Stomach (tissue), 9 donors: ENCODE data around the gene KRT14. TPM values are rescaled to one million over a fixed set of nuclear protein-coding genes. Genes with fewer than 3 reads are reported as not detected.
"Not testable (repeated sequence)": the region's sequence is repeated elsewhere in the genome, so short reads cannot be mapped to it uniquely, and the experiment has no call there.

ENCODE experiments used
- DNase-seq, 2 donors: peaks; one replicate each; pipeline versions ENCODE4 v3.0.0 to v3.0.0-alpha.2; 2013 to 2019
- H3K27ac ChIP-seq, 5 donors: fragments of 200-600 bp in 4 of 5; sonication (generic) in 4 of 5; one replicate each; pipeline ENCODE4 v1.5.1; 2013 to 2019; ENCODE audit warnings: mild to moderate bottlenecking in 1 of 5, moderate library complexity in 1 of 5
- H3K27me3 ChIP-seq, 3 donors: fragments of 200-600 bp; sonication (generic); one replicate each; pipeline ENCODE4 v1.5.1; 2017 to 2019; ENCODE audit warnings: mixed run types in 1 of 3
- H3K36me3 ChIP-seq, 4 donors: fragments of 200-600 bp; sonication (generic); 1 replicate in 3 of 4; 2 replicates in 1 of 4; pipeline ENCODE4 v1.5.1; 2016 to 2019
- H3K4me1 ChIP-seq, 4 donors: fragments of 200-600 bp; sonication (generic); one replicate each; pipeline ENCODE4 v1.5.1; 2016 to 2019
- H3K4me3 ChIP-seq, 4 donors: fragments of 200-600 bp; sonication (generic) in 3 of 4; one replicate each; pipeline ENCODE4 v1.5.1; 2016 to 2019; ENCODE audit warnings: mild to moderate bottlenecking in 1 of 4
- H3K9me3 ChIP-seq, 4 donors: fragments of 200-600 bp; sonication (generic); one replicate each; pipeline ENCODE4 v1.5.1; 2016 to 2019
- EP300 ChIP-seq: sonication (generic); formaldehyde crosslinking; IDR thresholded peaks from one replicate; pipeline ENCODE4 v1.6.1; 2017; ENCODE audit warnings: antibody characterized with exemption
- POLR2A ChIP-seq, 4 donors: fragments of 450-650 bp; IDR thresholded peaks; one replicate each; pipeline ENCODE4 v1.6.1; 2016; ENCODE audit warnings: antibody characterized with exemption in 4 of 4, control low read depth in 2 of 4, mild to moderate bottlenecking in 1 of 4, moderate library complexity in 1 of 4
- POLR2AphosphoS5 ChIP-seq, 3 donors: sonication (generic); formaldehyde crosslinking; IDR thresholded peaks; one replicate each; pipeline ENCODE4 v1.6.1; 2016; ENCODE audit warnings: antibody characterized with exemption in 3 of 3
- WGBS, 5 donors: extraction: QIAGEN DNeasy Blood & Tissue Kit in 3 of 5; methylation state at CpG; one replicate each; pipeline versions ENCODE4 v1.1.5 to v1.1.7; 2013 to 2018; 5-methylcytosine and 5-hydroxymethylcytosine counted together
- intact Hi-C: fragments of 100-400 bp; cut with DNase I; formaldehyde crosslinking; loops from one replicate; pipeline ENCODE4 v1.15.1; 2023; ENCODE audit warnings: low total_unique reads
- polyA plus RNA-seq, 3 donors: library from polyadenylated mRNA; stranded (reverse); fragments of 200-250 nt; gene quantifications; one replicate each; pipeline ENCODE4 v1.2.3, GENCODE V29; 2013
- total RNA-seq, 5 donors: library from RNA; depleted of rRNA; stranded (reverse); fragments of >200 nt; gene quantifications; one replicate each; pipeline versions ENCODE4 v1.1.0 to v1.2.3, GENCODE V29; 2014 to 2016
- TF ChIP-seq, protein P1 (sequence below), 7 experiments: fragments of 450-650 bp in 4 of 7; fragments of 200-600 bp in 3 of 7; sonication (generic) in 3 of 7; IDR thresholded peaks; one replicate each; pipeline ENCODE4 v1.5.1; 2016 to 2019; ENCODE audit warnings: antibody characterized with exemption in 7 of 7, control low read depth in 2 of 7, mild to moderate bottlenecking in 1 of 7
- donor health status: healthy with polysubstance abuse.
- donor health status: Bipolar disorder and iron deficiency.
- donor health status: healthy.

The KRT14 gene
- total and polyA plus RNA-seq, 8 donors: 1.3 to 164 (median 2.4) TPM; not detected in 5

DNA sequence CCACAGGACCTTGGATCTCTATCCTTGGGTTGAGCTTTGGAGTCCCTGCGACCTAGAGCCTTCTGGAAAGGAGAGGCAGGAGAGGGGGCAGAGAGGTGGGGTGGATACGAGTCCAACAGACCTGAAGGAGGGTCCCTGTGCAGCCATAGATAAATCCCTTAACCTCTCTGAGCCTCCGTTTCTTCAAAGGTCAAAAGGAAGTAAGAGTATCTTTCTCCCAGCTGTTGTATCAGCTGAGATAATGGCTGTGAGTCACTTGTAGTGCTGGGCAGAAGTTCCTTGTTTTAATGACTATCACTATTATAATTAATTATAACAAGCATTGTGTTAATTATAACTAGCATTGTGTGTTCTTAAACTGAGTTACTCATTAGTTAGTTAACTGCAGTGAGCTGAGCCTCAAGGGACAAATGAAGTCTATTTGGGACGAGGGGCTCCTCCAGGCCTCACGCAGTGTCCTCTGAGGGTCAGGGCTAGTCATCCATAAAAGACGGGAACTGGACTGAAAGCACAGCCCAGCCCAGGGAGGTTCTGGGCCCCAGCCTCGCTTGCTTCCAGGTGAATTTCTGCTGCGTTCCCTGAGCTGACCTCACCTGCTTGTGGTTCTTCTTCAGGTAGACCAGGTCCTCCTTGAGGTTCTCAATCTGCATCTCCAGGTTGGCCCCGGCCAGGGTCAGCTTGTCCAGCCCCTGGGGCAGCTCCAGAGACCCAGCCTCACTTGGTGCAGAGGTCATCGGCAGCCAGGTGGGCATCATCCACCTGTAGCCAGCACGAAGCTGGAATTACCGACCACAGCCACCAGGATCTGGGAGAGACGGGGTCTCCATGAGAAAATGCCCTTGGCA is 43.4 kb upstream of the KRT14 start:
- 77 to 84% (median 80%) methylated on average over 12 to 13 of the region's 13 CpGs for WGBS, 5 donors
- Histone ChIP-seq H3K36me3 (no peaks in the 10 kb centered on the region), H3K27ac (no peak overlapping the region), H3K4me1 (peaks cover 2 to 10% (median 6%) of the 10 kb centered on the region in 4 donors), H3K9me3 (no peaks in the 10 kb centered on the region), H3K4me3 (no peak overlapping the region), H3K27me3 (peaks cover 0 to 13% (median 0%) of the 10 kb centered on the region in 3 donors)
- TF ChIP-seq, protein P1, sequence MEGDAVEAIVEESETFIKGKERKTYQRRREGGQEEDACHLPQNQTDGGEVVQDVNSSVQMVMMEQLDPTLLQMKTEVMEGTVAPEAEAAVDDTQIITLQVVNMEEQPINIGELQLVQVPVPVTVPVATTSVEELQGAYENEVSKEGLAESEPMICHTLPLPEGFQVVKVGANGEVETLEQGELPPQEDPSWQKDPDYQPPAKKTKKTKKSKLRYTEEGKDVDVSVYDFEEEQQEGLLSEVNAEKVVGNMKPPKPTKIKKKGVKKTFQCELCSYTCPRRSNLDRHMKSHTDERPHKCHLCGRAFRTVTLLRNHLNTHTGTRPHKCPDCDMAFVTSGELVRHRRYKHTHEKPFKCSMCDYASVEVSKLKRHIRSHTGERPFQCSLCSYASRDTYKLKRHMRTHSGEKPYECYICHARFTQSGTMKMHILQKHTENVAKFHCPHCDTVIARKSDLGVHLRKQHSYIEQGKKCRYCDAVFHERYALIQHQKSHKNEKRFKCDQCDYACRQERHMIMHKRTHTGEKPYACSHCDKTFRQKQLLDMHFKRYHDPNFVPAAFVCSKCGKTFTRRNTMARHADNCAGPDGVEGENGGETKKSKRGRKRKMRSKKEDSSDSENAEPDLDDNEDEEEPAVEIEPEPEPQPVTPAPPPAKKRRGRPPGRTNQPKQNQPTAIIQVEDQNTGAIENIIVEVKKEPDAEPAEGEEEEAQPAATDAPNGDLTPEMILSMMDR (IDR thresholded peaks at IDR 0.05): no peak
- TF ChIP-seq POLR2A (IDR thresholded peaks at IDR 0.05) (no peak), EP300 (no peak), POLR2AphosphoS5 (IDR thresholded peaks at IDR 0.05) (no peak)
- no peak for DNase-seq
- intact Hi-C loops: no loop called here

DNA sequence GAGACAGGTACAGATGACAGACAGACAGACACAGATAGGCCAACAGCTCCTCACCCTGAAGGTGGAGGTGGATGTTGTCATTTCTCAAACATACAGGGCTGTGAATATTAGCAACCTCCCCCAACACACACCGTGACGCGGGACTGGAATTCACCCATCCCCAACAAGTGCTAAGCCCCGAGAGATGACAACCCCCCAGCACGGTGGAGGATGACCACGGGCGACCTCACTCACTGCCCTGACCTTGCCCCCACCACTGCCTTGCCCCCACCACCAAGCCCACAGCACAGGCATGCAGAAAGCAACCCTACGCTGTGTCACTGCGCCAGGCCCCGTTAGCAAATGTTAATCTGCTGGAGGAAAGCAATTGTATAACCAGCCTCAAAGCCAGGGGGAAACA is 42.6 kb upstream of the KRT14 start:
- 74 to 90% (median 85%) methylated on average over 3 to 10 of the region's 10 CpGs for WGBS, 5 donors
- TF ChIP-seq POLR2A (IDR thresholded peaks at IDR 0.05) (no peak), POLR2AphosphoS5 (IDR thresholded peaks at IDR 0.05) (no peak), EP300 (no peak)
- TF ChIP-seq, protein P1 (IDR thresholded peaks at IDR 0.05): no peak
- intact Hi-C loops: no loop called here
- DNase-seq: no peak
- no peaks in the 10 kb centered on the region for H3K36me3 ChIP-seq
- no peaks in the 10 kb centered on the region for H3K9me3 ChIP-seq
- H3K27me3 ChIP-seq: peaks cover 0 to 17% (median 0%) of the 10 kb centered on the region in 3 donors
- no peak overlapping the region for H3K27ac ChIP-seq
- peaks cover 0 to 4% (median 0%) of the 10 kb centered on the region in 4 donors for H3K4me1 ChIP-seq
- no peak overlapping the region for H3K4me3 ChIP-seq

DNA sequence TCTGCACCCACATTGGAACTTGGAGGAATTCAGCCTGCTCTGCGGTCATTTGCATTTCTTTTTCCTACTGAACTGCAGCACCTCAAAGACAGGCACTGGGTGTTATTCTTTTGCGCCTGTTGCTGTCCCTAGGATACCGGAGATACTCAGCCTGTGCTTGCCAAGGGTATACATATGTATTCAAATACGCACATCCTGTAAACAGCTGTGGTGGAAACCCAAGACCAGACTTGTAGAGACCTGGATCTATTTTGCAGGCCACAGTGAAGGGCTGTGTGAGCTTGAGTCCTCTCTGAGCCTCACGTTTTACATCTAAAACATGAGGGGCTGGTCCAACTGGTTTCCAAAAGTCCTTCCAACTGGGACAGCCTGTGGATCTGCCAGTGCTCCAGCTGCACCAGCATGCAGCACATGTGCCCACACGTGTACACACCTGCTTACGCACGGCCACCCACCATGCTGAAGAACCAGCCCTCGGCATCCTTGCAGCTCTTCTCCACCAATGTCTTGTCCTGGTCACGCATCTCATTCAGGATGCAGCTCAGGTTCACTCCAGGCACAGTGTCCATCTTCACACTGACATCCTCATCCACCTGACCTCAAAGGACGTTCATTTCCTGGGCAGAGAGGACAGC is 42.0 kb upstream of the KRT14 start:
- H3K36me3 ChIP-seq, DNase-seq, H3K9me3 ChIP-seq, intact Hi-C loops, H3K4me3 ChIP-seq, H3K4me1 ChIP-seq, H3K27ac ChIP-seq: not testable (repeated sequence)
- WGBS, 5 donors: 78 to 92% (median 87%) methylated on average over 11 of the region's 11 CpGs
- H3K27me3 ChIP-seq: peaks cover 0 to 23% (median 0%) of the 10 kb centered on the region in 3 donors

DNA sequence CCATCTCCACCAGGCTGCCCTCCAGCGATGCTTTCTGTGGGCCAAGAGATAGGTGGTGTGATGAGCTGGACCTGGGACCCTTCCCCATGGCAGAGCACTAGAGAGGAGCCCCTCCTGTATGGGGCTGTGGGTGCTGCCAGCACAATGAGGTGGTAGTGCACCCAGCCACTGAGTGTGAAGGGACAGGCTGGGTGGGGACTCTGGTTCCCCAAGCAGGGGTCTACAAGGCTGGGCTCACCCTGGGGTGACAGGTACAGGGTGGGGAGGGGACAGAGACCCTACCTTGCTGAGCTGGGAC is 41.3 kb upstream of the KRT14 start:
- H3K4me3 ChIP-seq, DNase-seq, H3K9me3 ChIP-seq, intact Hi-C loops, H3K36me3 ChIP-seq, H3K27ac ChIP-seq, H3K4me1 ChIP-seq: not testable (repeated sequence)
- WGBS, 5 donors: 38 to 70% (median 59%) methylated on average over 1 of the region's 1 CpG; no CpG with 5 or more reads in 1 of the 5 donors
- peaks cover 0 to 30% (median 0%) of the 10 kb centered on the region in 3 donors for H3K27me3 ChIP-seq

DNA sequence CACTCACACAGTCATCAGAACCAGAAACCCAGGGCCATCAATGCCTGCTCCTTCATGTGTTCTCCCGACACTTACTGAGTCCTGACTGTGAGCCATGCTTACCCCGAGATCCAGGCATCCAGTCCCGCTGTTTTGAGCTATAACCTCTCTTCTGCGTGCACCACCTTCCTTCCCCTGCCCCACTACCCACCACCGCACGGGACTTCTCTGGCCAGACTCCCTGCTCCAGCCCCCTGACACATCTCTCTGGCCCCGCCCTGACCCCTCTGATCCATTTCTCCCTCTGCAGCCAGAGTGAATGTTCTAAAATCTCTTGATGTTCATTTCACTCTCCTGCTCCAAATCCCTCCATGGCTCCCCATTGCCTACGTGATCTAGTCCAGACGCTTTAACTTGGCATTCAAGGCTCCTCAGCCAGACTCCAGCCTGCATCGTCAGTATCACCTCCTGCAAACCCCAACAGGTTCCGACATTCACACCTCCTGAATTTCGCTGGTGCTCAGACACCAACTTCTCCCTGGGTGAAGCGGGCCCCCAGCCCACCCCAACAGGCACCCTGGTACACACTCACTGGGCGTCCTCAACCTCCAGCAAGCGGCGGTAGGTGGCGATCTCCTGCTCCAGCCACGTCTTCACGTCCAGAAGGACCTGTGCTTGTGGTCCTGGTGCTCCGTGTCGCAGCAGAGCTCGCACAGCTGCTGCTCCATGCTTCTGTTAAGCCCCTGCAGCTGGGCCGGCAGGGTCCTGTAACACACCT is 40.8 kb upstream of the KRT14 start:
- Histone ChIP-seq H3K4me1 (peaks cover 0 to 4% (median 0%) of the 10 kb centered on the region in 4 donors), H3K36me3 (no peaks in the 10 kb centered on the region), H3K4me3 (no peak overlapping the region), H3K27ac (no peak overlapping the region), H3K9me3 (no peaks in the 10 kb centered on the region), H3K27me3 (peaks cover 0 to 30% (median 0%) of the 10 kb centered on the region in 3 donors)
- no peak for DNase-seq
- intact Hi-C loops: no loop called here
- 84 to 92% (median 90%) methylated on average over 15 to 23 of the region's 23 CpGs for WGBS, 5 donors
- no peak for TF ChIP-seq POLR2AphosphoS5 (IDR thresholded peaks at IDR 0.05)
- TF ChIP-seq EP300: no peak
- TF ChIP-seq POLR2A (IDR thresholded peaks at IDR 0.05): no peak
- TF ChIP-seq, protein P1 (IDR thresholded peaks at IDR 0.05): no peak

DNA sequence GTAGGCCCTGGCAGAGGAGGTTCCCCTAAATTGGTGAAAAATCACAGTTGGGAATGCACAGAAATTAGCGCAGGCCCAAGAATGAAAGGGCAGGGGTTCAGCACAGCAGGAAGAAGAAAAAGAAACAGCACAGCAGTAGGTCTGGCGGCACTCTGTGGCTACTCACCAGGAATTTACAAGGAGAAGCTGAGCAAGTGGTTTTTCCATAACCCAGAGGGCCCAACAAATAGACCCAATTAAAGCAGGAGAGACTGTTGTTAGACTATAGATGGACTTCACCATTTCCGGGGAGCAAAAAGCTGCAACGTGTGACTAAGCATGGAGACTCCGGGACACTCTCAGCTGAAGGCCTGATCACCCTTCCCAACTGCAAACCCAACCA is 40.2 kb upstream of the KRT14 start:
- intact Hi-C loops, H3K9me3 ChIP-seq, H3K4me1 ChIP-seq, DNase-seq, H3K4me3 ChIP-seq, H3K27ac ChIP-seq, H3K36me3 ChIP-seq: not testable (repeated sequence)
- WGBS, 5 donors: 89 to 96% (median 91%) methylated on average over 5 of the region's 5 CpGs
- peaks cover 0 to 26% (median 0%) of the 10 kb centered on the region in 3 donors for H3K27me3 ChIP-seq

DNA sequence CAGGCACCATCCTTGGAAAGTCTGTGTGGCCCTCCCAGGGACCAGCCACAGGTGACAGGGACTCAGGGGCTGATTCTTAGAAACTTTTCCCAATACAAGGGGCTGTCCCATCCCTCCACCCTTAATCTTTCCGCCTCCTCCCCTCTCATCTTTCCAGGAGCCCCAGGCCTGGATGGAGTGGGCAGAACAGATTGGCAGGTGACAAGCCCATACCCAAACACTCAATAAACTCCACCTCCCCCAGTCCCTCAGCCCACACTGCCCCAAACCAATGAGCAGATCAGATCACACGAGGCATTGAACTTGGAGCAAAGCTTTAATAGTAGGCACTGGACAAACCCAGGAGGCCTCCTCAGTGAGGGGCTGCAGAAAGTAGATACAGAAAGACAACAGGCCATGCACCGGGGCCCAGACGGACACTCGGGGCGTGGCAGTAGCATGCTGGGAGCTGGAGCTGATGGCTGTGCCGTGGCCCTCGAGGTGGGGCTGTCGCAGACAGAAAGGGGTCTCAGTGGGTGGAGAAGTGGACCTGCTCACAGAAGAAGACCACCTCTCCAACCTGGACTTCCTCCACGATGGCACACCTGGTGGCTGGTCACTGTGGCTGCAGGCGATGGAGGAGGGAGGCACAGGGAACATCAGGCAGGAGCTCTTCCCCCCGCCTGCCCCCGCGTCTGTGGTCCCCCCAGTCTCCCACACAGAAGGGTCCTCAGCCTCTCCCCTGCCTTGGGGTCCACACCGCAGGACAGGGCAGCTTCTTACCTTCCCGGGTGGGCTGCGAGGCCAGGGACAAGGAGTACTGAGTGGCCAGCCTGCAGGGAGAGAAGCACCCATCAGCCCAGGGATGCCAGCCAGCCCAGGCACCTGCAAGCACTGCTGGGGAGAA is 39.6 kb upstream of the KRT14 start:
- H3K4me1 ChIP-seq, H3K27ac ChIP-seq, intact Hi-C loops, H3K4me3 ChIP-seq, DNase-seq, H3K9me3 ChIP-seq, H3K36me3 ChIP-seq: not testable (repeated sequence)
- WGBS, 5 donors: 84 to 90% (median 88%) methylated on average over 5 to 17 of the region's 17 CpGs
- H3K27me3 ChIP-seq: peaks cover 0 to 22% (median 0%) of the 10 kb centered on the region in 3 donors
